ENCODE data around the gene ODC1.

The ODC1 gene

DNA sequence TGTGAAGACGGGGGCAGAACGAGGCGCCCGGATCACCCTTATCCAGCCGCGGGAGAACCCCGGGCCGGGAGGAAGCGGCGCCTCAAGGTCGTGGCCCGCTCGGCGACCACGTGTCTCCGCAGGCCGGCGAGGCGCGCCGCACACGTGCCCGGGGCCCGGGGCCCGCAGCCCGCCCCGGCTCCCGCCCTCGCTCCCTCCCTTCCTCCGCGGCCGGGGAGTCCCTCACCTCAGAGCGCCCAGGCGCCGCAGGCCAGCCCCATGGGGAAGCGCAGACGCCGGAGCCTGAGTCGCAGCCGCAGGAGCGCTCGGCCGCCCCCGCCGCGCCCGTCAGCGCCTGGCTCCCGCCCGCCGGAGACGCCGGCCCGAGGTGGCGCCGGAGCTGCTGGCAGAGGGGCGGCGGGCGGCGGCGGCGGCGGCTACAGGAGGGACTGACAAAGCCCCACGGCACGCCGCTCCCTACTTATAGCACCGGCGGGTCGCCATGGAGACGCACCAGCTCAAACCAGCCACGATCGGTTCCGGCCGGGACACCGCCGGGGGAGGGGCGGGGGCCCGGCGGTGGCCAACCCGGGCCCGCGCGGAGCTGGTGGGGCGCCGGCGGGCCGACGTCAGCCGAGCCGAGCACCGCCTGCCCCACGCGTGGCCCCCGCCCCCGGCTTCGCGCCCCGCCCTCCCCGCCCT is at the start of gene ODC1:
ODC1 (minus strand) TSS at position 433 of the 681 bp plus-strand sequence. CDS start 3,295 bp downstream, outside the sequence.
- TF ChIP-seq, protein P1, sequence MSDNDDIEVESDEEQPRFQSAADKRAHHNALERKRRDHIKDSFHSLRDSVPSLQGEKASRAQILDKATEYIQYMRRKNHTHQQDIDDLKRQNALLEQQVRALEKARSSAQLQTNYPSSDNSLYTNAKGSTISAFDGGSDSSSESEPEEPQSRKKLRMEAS (IDR thresholded peaks at IDR 0.05; ENCODE audit: low read depth, low read length): peak; percentile 97
- TF ChIP-seq POLR2A (IDR thresholded peaks at IDR 0.05; ENCODE audit: extremely low read depth, insufficient read length) (peak; percentile 32), MYC (IDR thresholded peaks at IDR 0.05; ENCODE audit: low read depth, low read length) (peak; percentile 96)
- TF ChIP-seq, protein P2, sequence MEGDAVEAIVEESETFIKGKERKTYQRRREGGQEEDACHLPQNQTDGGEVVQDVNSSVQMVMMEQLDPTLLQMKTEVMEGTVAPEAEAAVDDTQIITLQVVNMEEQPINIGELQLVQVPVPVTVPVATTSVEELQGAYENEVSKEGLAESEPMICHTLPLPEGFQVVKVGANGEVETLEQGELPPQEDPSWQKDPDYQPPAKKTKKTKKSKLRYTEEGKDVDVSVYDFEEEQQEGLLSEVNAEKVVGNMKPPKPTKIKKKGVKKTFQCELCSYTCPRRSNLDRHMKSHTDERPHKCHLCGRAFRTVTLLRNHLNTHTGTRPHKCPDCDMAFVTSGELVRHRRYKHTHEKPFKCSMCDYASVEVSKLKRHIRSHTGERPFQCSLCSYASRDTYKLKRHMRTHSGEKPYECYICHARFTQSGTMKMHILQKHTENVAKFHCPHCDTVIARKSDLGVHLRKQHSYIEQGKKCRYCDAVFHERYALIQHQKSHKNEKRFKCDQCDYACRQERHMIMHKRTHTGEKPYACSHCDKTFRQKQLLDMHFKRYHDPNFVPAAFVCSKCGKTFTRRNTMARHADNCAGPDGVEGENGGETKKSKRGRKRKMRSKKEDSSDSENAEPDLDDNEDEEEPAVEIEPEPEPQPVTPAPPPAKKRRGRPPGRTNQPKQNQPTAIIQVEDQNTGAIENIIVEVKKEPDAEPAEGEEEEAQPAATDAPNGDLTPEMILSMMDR (IDR thresholded peaks at IDR 0.05; ENCODE audit: low read depth, low read length): no peak
- peak within 1 kb of the TSS; percentile 80 for H3K4me3 ChIP-seq (ENCODE audit: low read depth, low read length)
- peak; percentile 97 for DNase-seq (ENCODE audit: low read depth)

DNA sequence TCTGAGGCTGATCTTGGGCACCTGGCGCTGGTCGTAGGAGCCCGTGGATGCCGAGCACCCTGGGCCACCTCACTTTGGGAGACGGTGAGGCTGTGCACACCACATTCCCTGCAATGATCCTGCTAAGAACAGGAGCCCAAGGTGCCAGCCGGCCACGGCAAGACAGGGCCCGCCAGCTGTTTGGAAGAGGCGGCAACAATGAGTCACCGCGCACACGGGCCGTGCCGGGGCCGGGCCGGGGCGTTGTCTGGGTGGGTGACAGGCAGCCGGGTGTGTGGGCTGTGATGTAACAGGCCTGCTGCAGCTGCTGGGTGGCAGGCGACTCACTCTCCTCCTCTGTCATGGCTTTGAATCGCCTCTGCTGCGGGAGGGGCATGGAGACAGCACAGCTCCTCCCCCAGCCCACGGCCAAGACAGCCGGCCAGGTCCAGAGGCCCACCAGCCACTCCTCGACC is 49.7 kb upstream of the ODC1 start:
- TF ChIP-seq POLR2A (IDR thresholded peaks at IDR 0.05; ENCODE audit: extremely low read depth, insufficient read length) (no peak), MYC (IDR thresholded peaks at IDR 0.05; ENCODE audit: low read depth, low read length) (peak; percentile 80)
- TF ChIP-seq, protein P1 (IDR thresholded peaks at IDR 0.05; ENCODE audit: low read depth, low read length): peak; percentile 78
- DNase-seq (ENCODE audit: low read depth): peak; percentile 96
- H3K4me3 ChIP-seq (ENCODE audit: low read depth, low read length): no peak overlapping the region

DNA sequence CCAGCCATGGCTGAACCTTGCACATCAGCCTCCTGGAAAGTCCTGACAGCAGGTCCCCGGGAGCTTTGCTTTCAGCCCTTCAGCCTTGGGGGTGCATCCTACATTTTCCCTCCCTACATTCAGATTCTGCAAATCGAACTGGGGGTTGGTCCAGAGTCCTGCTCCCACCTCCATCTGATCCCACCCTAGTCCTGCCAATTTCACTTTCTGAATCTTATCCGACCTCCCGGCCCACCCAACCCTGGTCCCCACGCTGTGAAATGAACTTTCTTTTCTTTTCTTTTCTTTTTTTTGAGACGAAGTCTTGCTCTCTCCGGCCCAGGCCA is 47.8 kb upstream of the ODC1 start:
- TF ChIP-seq POLR2A (IDR thresholded peaks at IDR 0.05; ENCODE audit: extremely low read depth, insufficient read length) (no peak), MYC (IDR thresholded peaks at IDR 0.05; ENCODE audit: low read depth, low read length) (no peak)
- TF ChIP-seq, protein P1 (IDR thresholded peaks at IDR 0.05; ENCODE audit: low read depth, low read length): no peak
- TF ChIP-seq, protein P2 (IDR thresholded peaks at IDR 0.05; ENCODE audit: low read depth, low read length): no peak
- DNase-seq (ENCODE audit: low read depth): no peak
- no peak overlapping the region for H3K4me3 ChIP-seq (ENCODE audit: low read depth, low read length)

DNA sequence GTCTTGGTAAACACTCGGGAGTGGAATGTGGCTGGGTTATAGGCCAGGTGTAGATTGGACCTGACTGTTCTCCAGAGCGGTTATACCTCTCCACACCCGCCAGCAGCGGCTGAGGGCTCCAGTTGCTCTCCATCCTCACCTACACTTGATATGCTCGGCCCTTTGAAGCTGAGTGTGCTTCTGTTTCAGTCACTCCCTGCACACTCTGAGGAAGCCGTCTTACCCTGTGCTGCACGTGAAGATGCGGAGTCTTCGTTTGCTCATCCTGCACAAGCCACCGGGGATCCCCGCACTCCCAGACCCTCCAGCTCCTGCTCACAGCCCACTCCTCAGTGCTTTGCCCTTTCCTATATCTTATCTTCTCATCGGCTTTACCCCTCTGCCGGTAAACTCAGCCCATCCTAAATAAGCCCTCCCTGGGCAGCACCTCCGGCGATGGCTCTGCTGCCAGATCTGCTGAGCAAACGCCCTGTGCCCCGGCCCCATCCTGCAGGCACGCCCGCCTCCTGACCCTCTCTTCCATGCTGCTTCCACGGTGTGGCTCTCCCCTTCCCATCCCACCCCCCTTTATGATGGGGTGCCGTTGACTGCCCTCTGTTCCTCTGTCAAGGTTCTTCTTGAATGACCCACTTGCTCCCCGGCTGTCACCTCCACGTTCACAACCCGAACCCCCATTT is 47.3 kb upstream of the ODC1 start:
- TF ChIP-seq, protein P1 (IDR thresholded peaks at IDR 0.05; ENCODE audit: low read depth, low read length): no peak
- TF ChIP-seq POLR2A (IDR thresholded peaks at IDR 0.05; ENCODE audit: extremely low read depth, insufficient read length) (no peak), MYC (IDR thresholded peaks at IDR 0.05; ENCODE audit: low read depth, low read length) (no peak)
- TF ChIP-seq, protein P2 (IDR thresholded peaks at IDR 0.05; ENCODE audit: low read depth, low read length): no peak
- no peak for DNase-seq (ENCODE audit: low read depth)
- H3K4me3 ChIP-seq (ENCODE audit: low read depth, low read length): no peak overlapping the region

DNA sequence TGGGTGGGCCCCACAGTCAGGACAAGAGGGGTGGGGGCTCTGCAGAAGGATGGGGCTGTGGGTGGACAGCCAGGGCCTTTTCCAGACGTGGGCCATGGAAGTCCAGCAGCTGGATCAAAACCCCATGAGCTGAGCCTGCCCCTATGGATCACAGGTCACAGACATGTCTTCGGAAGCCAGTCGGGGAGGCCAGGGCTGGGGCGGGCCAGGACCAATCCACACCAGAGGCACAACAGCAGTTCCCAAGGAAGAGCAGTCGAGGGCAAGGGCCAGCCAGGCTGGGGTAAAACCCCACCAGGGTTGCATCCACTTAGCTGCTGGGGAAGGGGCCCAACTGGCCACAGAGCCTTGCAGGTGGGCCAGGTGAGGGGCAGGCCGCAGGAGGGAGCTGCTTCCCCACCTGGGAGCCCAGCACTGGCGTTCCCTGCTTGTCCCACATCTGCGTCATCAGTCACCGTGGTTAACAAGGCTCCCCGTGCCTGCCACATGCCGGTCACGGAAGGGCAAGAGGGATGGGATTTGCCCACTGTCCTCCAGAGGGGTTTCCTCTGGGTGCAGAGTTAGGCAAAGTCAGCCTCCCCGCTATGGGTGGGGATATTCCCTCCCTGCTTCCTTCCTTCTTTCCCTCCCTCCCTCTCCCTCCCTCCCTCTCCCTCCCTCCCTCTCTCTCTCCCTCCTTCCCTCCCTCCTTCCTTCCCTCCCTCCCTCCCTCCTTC is 46.4 kb upstream of the ODC1 start:
- no peak for DNase-seq (ENCODE audit: low read depth)
- no peak for TF ChIP-seq POLR2A (IDR thresholded peaks at IDR 0.05; ENCODE audit: extremely low read depth, insufficient read length)
- TF ChIP-seq MYC (IDR thresholded peaks at IDR 0.05; ENCODE audit: low read depth, low read length): no peak
- TF ChIP-seq, protein P2 (IDR thresholded peaks at IDR 0.05; ENCODE audit: low read depth, low read length): no peak
- TF ChIP-seq, protein P1 (IDR thresholded peaks at IDR 0.05; ENCODE audit: low read depth, low read length): no peak
- H3K4me3 ChIP-seq (ENCODE audit: low read depth, low read length): no peak overlapping the region

Data from NB4 (cell line).